Esophagus (tissue), 2 donors: Measurements from ENCODE around the gene STAT5A. TPM values are rescaled to one million over a fixed set of nuclear protein-coding genes. Genes with fewer than 3 reads are reported as not detected.
A peak's percentile ranks its signal among the peaks of the same experiment; 100 is the strongest.
"Not testable (repeated sequence)": the region's sequence is repeated elsewhere in the genome, so short reads cannot be mapped to it uniquely, and the experiment has no call there.

Source experiments
- H3K27ac ChIP-seq, 2 donors: one replicate each; pipeline ENCODE4 v1.5.1; 2013; ENCODE audit warnings: low read depth in 2 of 2, mild to moderate bottlenecking in 2 of 2, inconsistent platforms in 1 of 2, low read length in 1 of 2, moderate library complexity in 1 of 2
- H3K27me3 ChIP-seq, 2 donors: one replicate each; pipeline ENCODE4 v1.6.1; 2013; ENCODE audit warnings: low read length in 2 of 2, control low read depth in 1 of 2, mild to moderate bottlenecking in 1 of 2; ENCODE audit not compliant: insufficient read depth in 2 of 2, control insufficient read depth in 1 of 2
- H3K36me3 ChIP-seq, 2 donors: one replicate each; pipeline ENCODE4 v1.6.1; 2013; ENCODE audit warnings: low read length in 1 of 2; ENCODE audit not compliant: control insufficient read depth in 2 of 2, insufficient read depth in 2 of 2
- H3K4me1 ChIP-seq, 2 donors: one replicate each; pipeline ENCODE4 v1.6.1; 2013; ENCODE audit warnings: low read length in 1 of 2; ENCODE audit not compliant: control insufficient read depth in 2 of 2, insufficient read depth in 2 of 2
- H3K4me3 ChIP-seq, 2 donors: one replicate each; pipeline ENCODE4 v1.5.1; 2013; ENCODE audit warnings: low read length in 2 of 2, mild to moderate bottlenecking in 2 of 2, low read depth in 1 of 2, moderate library complexity in 1 of 2
- H3K9me3 ChIP-seq, 2 donors: one replicate each; pipeline ENCODE4 v1.6.1; 2013; ENCODE audit warnings: mild to moderate bottlenecking in 2 of 2, low read depth in 1 of 2, low read length in 1 of 2, moderate library complexity in 1 of 2; ENCODE audit not compliant: control insufficient read depth in 2 of 2, insufficient read depth in 1 of 2
- WGBS, 2 donors: extraction: QIAGEN DNeasy Blood & Tissue Kit; methylation state at CpG; one replicate each; pipeline ENCODE4 v1.1.7; 2013; 5-methylcytosine and 5-hydroxymethylcytosine counted together
- polyA plus RNA-seq, 2 donors: library from polyadenylated mRNA; stranded (reverse); fragments of 200-250 nt; gene quantifications; one replicate each; pipeline ENCODE4 v1.2.3, GENCODE V29; 2013
- donor health status: healthy with polysubstance abuse.
- donor health status: Bipolar disorder and iron deficiency.

STAT5A gene
- polyA plus RNA-seq: 1 to 10 TPM; 4.7 to 6.3 TPM

- H3K4me3 ChIP-seq: peak within 1 kb of the TSS; percentile 64 to 65
- H3K36me3 ChIP-seq: no peaks in the 10 kb centered on the region
- no peaks in the 10 kb centered on the region for H3K9me3 ChIP-seq
- H3K4me1 ChIP-seq: peaks cover 14 to 21% of the 10 kb centered on the region in 2 donors
- H3K27me3 ChIP-seq: no peaks in the 10 kb centered on the region
- peak within 1 kb of the TSS; percentile 88 to 90 for H3K27ac ChIP-seq
- WGBS, 2 donors: 3 to 5% methylated on average over 59 to 88 of the region's 88 CpGs
Measured at GRCh38 chr17:42287977-42288802, at the start of gene STAT5A. TSS of gene STAT5A (plus strand) at chr17:42288498. CDS start at chr17:42289412, 914 bp downstream.

GRCh38 chr17:42239576-42239975, 48.7 kb upstream of the STAT5A start:
- H3K4me1 ChIP-seq, H3K27me3 ChIP-seq, H3K4me3 ChIP-seq, H3K36me3 ChIP-seq, H3K27ac ChIP-seq, H3K9me3 ChIP-seq: not testable (repeated sequence)
- 86 to 87% methylated on average over 7 of the region's 7 CpGs for whole genome bisulfite sequencing, 2 donors

- no peak overlapping the region for H3K27ac ChIP-seq
- H3K4me3 ChIP-seq: no peak overlapping the region
- H3K27me3 ChIP-seq: no peaks in the 10 kb centered on the region
- 77 to 84% methylated on average over 5 of the region's 5 CpGs for WGBS, 2 donors
- H3K36me3 ChIP-seq: no peaks in the 10 kb centered on the region
- H3K4me1 ChIP-seq: no peaks in the 10 kb centered on the region
- H3K9me3 ChIP-seq: no peaks in the 10 kb centered on the region
Measured at GRCh38 chr17:42240201-42240600, 48.1 kb upstream of the STAT5A start.

GRCh38 chr17:42240863-42241262, 47.4 kb upstream of the STAT5A start:
- not testable (repeated sequence) for H3K27me3 ChIP-seq, H3K27ac ChIP-seq, H3K9me3 ChIP-seq, H3K4me1 ChIP-seq, H3K4me3 ChIP-seq, H3K36me3 ChIP-seq
- WGBS, 2 donors: 68 to 73% methylated on average over 4 of the region's 4 CpGs

GRCh38 chr17:42241871-42242270, 46.4 kb upstream of the STAT5A start:
- Histone ChIP-seq H3K27ac (no peak overlapping the region), H3K4me3 (no peak overlapping the region), H3K27me3 (no peaks in the 10 kb centered on the region), H3K36me3 (no peaks in the 10 kb centered on the region), H3K4me1 (no peaks in the 10 kb centered on the region), H3K9me3 (no peaks in the 10 kb centered on the region)
- 91 to 95% methylated on average over 1 of the region's 1 CpG for whole genome bisulfite sequencing, 2 donors

GRCh38 chr17:42243493-42243982, 44.8 kb upstream of the STAT5A start:
- Histone ChIP-seq H3K4me3 (no peak overlapping the region), H3K27ac (no peak overlapping the region), H3K36me3 (no peaks in the 10 kb centered on the region), H3K27me3 (no peaks in the 10 kb centered on the region), H3K9me3 (no peaks in the 10 kb centered on the region), H3K4me1 (no peaks in the 10 kb centered on the region)
- WGBS, 2 donors: 89 to 90% methylated on average over 5 of the region's 5 CpGs

GRCh38 chr17:42244116-42244515, 44.2 kb upstream of the STAT5A start:
- not testable (repeated sequence) for H3K9me3 ChIP-seq, H3K27ac ChIP-seq
- 91 to 97% methylated on average over 3 of the region's 3 CpGs for WGBS, 2 donors

GRCh38 chr17:42245183-42245582, 43.1 kb upstream of the STAT5A start:
- not testable (repeated sequence) for H3K27ac ChIP-seq, H3K4me1 ChIP-seq
- WGBS, 2 donors: 97% methylated on average over 10 to 11 of the region's 11 CpGs

More at GRCh38 chr17:42244116-42244515, 44.2 kb upstream of the STAT5A start:
- not testable (repeated sequence) for H3K27me3 ChIP-seq, H3K4me1 ChIP-seq, H3K36me3 ChIP-seq, H3K4me3 ChIP-seq

GRCh38 chr17:42246515-42246914, 41.8 kb upstream of the STAT5A start:
- 66 to 67% methylated on average over 7 of the region's 7 CpGs for WGBS, 2 donors
- H3K4me1 ChIP-seq: no peaks in the 10 kb centered on the region
- no peak overlapping the region for H3K4me3 ChIP-seq

More at GRCh38 chr17:42245183-42245582, 43.1 kb upstream of the STAT5A start:
- not testable (repeated sequence) for H3K27me3 ChIP-seq, H3K36me3 ChIP-seq, H3K4me3 ChIP-seq, H3K9me3 ChIP-seq

GRCh38 chr17:42247734-42248133, 40.6 kb upstream of the STAT5A start:
- Histone ChIP-seq H3K4me1 (no peaks in the 10 kb centered on the region), H3K27me3 (no peaks in the 10 kb centered on the region), H3K36me3 (no peaks in the 10 kb centered on the region), H3K27ac (peak overlapping the region in 1 of 2 donors; percentile 60), H3K9me3 (no peaks in the 10 kb centered on the region), H3K4me3 (no peak overlapping the region)
- 92 to 93% methylated on average over 5 of the region's 5 CpGs for whole genome bisulfite sequencing, 2 donors

More at GRCh38 chr17:42246515-42246914, 41.8 kb upstream of the STAT5A start:
- Histone ChIP-seq H3K9me3 (no peaks in the 10 kb centered on the region), H3K27me3 (no peaks in the 10 kb centered on the region), H3K36me3 (no peaks in the 10 kb centered on the region), H3K27ac (peak overlapping the region in 1 of 2 donors; percentile 22)
